Mucosa of descending colon (tissue), 3 donors: ENCODE data around the gene CYP2U1. TPM values are rescaled to one million over a fixed set of nuclear protein-coding genes. Genes with fewer than 3 reads are reported as not detected.
A peak's percentile ranks its signal among the peaks of the same experiment; 100 is the strongest.

Experiments
- ATAC-seq: fragments of 200-7000 bp; cut with Tn5 transposase; one replicate; pipeline ENCODE4 v1.9.1; 2020; ENCODE audit warnings: mild to moderate bottlenecking, moderate library complexity
- DNase-seq, 3 donors: peaks; one replicate each; pipeline ENCODE4 v3.0.0-alpha.2; 2020
- H3K36me3 ChIP-seq: fragments of 200-600 bp; one replicate; pipeline ENCODE4 v1.8.0; 2021; ENCODE audit warnings: low read depth, mild to moderate bottlenecking
- H3K4me1 ChIP-seq: fragments of 200-600 bp; one replicate; pipeline ENCODE4 v1.8.0; 2021; ENCODE audit warnings: low read depth, mild to moderate bottlenecking
- H3K4me3 ChIP-seq: fragments of 200-600 bp; one replicate; pipeline ENCODE4 v1.8.0; 2021; ENCODE audit warnings: mild to moderate bottlenecking
- H3K9me3 ChIP-seq: fragments of 200-600 bp; one replicate; pipeline ENCODE4 v1.8.0; 2021; ENCODE audit warnings: mild to moderate bottlenecking
- intact Hi-C, 2 donors: fragments of 100-400 bp; cut with DNase I in 1 of 2; cut with micrococcal nuclease in 1 of 2; formaldehyde crosslinking; loops; one replicate each; pipeline versions ENCODE4 v1.11.0 to v1.11.1; 2022; cut with DNase I, micrococcal nuclease
- total RNA-seq, 3 donors: library from RNA; stranded (reverse); fragmentation: NEBNext Ultra II Directional in 2 of 3; extraction: Animal tissue kit (Norgen Biotek cat#: 25700) in 2 of 3; gene quantifications; one replicate each; pipeline versions ENCODE4 v1.2.1 to v1.2.4, GENCODE V29; 2021 to 2023
- TF ChIP-seq, protein P1 (sequence below): fragments of 200-600 bp; IDR thresholded peaks from one replicate; pipeline ENCODE4 v1.8.0; 2022; ENCODE audit warnings: antibody characterized with exemption, mild to moderate bottlenecking
- donor health status: DM: no; HTN: no; CAD: no; lungs with moderate emphysema.
- donor health status: DM: no; HTN: no; CAD: no.
- donor health status: DM: no; HTN: yes; CAD: no.

The CYP2U1 gene
- total RNA-seq, 3 donors from 2014 or later = 3.4 to 10.5 (median 3.4) TPM

DNA sequence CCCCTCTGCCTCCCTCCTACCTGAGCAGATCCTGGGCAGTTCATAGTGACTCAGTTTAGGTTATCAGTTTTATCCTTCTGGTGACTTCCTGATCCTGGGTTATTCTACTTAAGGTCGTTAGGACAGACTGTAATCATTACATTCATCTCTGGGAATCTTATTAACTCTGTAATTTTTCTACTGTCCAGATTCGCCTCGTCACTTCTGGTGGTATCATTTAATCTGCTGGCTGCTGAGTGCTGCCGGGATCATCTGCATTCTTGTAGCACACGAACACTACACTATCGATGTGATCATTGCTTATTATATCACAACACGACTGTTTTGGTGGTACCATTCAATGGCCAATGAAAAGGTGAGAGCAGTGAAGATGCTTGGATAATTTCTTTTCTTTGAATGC is 23.0 kb upstream of the CYP2U1 start:
- no peaks in the 10 kb centered on the region for H3K4me1 ChIP-seq
- DNase-seq (no peak), ATAC-seq (no peak)
- no peak overlapping the region for H3K4me3 ChIP-seq
- intact Hi-C loops = no loop called here
- TF ChIP-seq, protein P1, sequence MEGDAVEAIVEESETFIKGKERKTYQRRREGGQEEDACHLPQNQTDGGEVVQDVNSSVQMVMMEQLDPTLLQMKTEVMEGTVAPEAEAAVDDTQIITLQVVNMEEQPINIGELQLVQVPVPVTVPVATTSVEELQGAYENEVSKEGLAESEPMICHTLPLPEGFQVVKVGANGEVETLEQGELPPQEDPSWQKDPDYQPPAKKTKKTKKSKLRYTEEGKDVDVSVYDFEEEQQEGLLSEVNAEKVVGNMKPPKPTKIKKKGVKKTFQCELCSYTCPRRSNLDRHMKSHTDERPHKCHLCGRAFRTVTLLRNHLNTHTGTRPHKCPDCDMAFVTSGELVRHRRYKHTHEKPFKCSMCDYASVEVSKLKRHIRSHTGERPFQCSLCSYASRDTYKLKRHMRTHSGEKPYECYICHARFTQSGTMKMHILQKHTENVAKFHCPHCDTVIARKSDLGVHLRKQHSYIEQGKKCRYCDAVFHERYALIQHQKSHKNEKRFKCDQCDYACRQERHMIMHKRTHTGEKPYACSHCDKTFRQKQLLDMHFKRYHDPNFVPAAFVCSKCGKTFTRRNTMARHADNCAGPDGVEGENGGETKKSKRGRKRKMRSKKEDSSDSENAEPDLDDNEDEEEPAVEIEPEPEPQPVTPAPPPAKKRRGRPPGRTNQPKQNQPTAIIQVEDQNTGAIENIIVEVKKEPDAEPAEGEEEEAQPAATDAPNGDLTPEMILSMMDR = no peak
- H3K36me3 ChIP-seq = no peaks in the 10 kb centered on the region
- H3K9me3 ChIP-seq = no peaks in the 10 kb centered on the region

GRCh38 chr4:107913283-107913899 is 18.0 kb upstream of the CYP2U1 start:
- H3K9me3 ChIP-seq = no peaks in the 10 kb centered on the region
- H3K4me3 ChIP-seq = no peak overlapping the region
- TF ChIP-seq, protein P1 = no peak
- no peaks in the 10 kb centered on the region for H3K4me1 ChIP-seq
- H3K36me3 ChIP-seq = no peaks in the 10 kb centered on the region
- peak in 1 of 3 donors; percentile 81 for DNase-seq
- ATAC-seq = peak; percentile 86
- intact Hi-C loops = loop anchor here in 1 of 2 donors (5.0 kb wide), 1 partner anchor 156 kb away; no protein-coding TSS in a partner anchor

DNA sequence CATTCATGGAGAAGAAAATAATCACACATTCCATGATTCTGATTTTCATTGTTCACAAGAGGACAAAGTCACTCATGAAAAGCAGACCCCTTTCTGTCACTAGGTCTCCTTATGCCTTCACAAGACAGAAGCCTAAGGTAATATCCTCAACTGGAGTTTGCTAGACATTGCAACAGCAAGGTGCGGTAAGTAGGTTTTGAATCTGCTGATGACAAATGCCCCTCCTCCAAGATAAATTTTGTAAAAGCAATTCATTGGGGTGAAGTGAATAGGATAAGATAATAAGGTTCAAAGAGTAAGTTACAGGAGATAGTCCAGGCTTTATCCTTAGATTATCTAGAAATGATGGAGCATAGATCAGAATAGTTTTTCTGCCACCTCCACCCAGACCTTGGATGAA is 16.1 kb upstream of the CYP2U1 start:
- TF ChIP-seq, protein P1 = no peak
- Histone ChIP-seq H3K4me1 (no peaks in the 10 kb centered on the region), H3K36me3 (no peaks in the 10 kb centered on the region), H3K9me3 (peaks cover 8% of the 10 kb centered on the region), H3K4me3 (no peak overlapping the region)
- intact Hi-C loops = loop anchor here in 1 of 2 donors (5.0 kb wide), 1 partner anchor 158 kb away; no protein-coding TSS in a partner anchor
- DNase-seq = no peak
- ATAC-seq = no peak

DNA sequence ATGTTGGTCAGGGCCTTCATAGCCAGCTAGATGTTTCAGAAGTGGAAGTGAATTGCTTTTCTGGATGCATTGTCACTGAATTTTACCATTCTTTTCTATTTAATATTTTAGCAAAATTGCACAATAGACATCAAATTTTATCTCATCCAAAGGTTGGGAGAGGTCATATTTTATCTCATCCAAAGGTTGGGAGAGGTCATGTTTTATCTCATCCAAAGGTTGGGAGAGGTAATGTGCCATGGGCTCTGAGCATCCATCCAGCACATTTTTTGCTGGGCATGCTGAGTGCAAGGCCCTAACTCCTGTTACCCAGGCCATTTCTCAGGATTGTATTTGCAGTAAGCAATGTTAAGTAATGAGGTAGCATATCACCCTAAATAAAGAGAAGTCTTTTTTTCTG is 14.7 kb upstream of the CYP2U1 start:
- intact Hi-C loops = loop anchor here in 1 of 2 donors (5.0 kb wide), 1 partner anchor 159 kb away; no protein-coding TSS in a partner anchor
- Histone ChIP-seq H3K36me3 (no peaks in the 10 kb centered on the region), H3K9me3 (peaks cover 12% of the 10 kb centered on the region), H3K4me1 (no peaks in the 10 kb centered on the region), H3K4me3 (no peak overlapping the region)
- TF ChIP-seq, protein P1 = no peak
- DNase-seq = no peak
- ATAC-seq = no peak

DNA sequence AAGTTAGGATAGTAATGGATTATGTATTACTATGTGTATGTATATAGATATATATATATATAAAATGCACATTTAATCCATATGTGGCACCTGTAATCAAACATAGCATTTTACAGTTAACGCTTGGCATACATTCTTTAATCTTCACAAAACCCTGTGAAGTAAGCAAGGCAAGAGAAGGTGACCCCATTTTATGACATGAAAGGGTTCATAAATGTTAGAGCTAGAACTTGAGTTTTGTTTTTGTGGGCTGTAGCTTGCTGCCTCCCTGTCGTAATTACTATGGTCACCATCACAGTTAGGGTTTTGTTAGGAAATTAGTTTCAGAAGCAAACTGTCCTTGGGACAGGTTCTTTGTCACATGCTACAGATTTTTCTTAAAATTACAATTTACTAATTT is 13.8 kb upstream of the CYP2U1 start:
- intact Hi-C loops = loop anchor here in 1 of 2 donors (5.0 kb wide), 1 partner anchor 160 kb away; no protein-coding TSS in a partner anchor
- H3K9me3 ChIP-seq = peaks cover 12% of the 10 kb centered on the region
- no peak for ATAC-seq
- no peak for DNase-seq
- H3K36me3 ChIP-seq = no peaks in the 10 kb centered on the region
- H3K4me1 ChIP-seq = no peaks in the 10 kb centered on the region
- H3K4me3 ChIP-seq = no peak overlapping the region
- TF ChIP-seq, protein P1 = no peak
